A673 (cell line): ENCODE data around the gene OR52A1.

ENCODE experiments used
- EZH2 ChIP-seq: fragments of 200-600 bp; sonication (generic); IDR thresholded peaks from 2 replicates; pipeline ENCODE4 v1.6.1; 2017; ENCODE audit warnings: borderline replicate concordance, low read depth, mild to moderate bottlenecking, mixed read lengths, antibody characterized with exemption, low read length; ENCODE audit not compliant: poor library complexity, severe bottlenecking
- TF ChIP-seq, protein P1 (sequence below): fragments of 300-800, 200-600 bp; sonication (generic); conservative IDR thresholded peaks from 2 replicates; pipeline ENCODE4 v1.5.1; 2017; ENCODE audit warnings: low read depth, mild to moderate bottlenecking, antibody characterized with exemption, low read length, moderate library complexity, mixed read lengths

DNA sequence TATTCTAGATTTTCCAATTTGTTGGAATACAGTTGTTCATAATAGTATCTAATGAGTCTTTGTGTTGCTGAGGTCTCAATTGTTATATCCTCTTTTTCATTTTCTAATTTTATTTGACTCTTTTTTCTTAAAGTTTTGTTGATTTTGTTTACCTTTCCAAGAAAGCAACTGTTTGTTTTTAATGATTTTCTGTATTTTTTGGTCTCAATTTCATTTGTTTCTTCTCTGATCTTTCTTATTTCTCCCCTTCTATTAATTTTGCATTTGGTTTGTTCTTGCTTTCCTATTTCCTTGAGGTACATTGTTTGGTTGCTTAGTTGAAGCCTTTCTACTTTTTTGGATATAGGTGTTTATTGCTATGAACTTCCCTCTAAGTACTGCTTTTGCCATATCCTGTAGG lies 5.2 kb upstream of the OR52A1 start:
- TF ChIP-seq, protein P1, sequence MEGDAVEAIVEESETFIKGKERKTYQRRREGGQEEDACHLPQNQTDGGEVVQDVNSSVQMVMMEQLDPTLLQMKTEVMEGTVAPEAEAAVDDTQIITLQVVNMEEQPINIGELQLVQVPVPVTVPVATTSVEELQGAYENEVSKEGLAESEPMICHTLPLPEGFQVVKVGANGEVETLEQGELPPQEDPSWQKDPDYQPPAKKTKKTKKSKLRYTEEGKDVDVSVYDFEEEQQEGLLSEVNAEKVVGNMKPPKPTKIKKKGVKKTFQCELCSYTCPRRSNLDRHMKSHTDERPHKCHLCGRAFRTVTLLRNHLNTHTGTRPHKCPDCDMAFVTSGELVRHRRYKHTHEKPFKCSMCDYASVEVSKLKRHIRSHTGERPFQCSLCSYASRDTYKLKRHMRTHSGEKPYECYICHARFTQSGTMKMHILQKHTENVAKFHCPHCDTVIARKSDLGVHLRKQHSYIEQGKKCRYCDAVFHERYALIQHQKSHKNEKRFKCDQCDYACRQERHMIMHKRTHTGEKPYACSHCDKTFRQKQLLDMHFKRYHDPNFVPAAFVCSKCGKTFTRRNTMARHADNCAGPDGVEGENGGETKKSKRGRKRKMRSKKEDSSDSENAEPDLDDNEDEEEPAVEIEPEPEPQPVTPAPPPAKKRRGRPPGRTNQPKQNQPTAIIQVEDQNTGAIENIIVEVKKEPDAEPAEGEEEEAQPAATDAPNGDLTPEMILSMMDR = no peak
- no peak for TF ChIP-seq EZH2
